ENCODE data around the gene PAIP2.

The PAIP2 gene

DNA sequence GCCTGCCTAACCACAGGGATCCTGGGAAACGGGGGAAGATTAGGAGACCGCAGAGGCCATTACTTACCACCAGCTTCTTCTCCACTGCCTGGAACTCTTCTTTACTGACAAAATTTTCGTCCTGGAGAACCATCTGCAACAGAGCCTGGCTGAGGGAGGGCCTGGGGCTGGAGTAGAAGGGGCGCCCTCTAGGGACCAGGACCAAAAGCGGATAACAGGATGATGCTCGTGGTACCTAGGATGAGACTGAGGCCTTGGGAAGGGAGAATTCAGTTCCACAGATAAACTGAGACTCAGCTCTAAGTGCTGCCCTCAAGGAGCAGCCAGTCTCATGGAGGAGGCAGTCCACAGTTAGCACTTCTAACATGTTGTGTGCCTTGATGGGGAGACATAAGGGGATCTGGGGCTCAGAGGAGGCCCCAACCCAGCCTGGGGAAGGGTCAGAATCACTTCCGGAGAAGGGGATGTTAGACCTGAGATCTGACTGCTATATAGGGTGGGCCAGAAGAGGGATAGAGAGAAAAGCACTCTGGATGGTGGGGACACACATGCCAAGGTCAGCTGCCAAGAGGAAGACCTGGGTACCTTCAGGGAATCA lies 61.0 kb downstream of the PAIP2 start:
- no peak for DNase-seq (ENCODE audit: low spot score)
- H3K27ac ChIP-seq (replicated peaks; ENCODE audit: low read length) = no peak overlapping the region

DNA sequence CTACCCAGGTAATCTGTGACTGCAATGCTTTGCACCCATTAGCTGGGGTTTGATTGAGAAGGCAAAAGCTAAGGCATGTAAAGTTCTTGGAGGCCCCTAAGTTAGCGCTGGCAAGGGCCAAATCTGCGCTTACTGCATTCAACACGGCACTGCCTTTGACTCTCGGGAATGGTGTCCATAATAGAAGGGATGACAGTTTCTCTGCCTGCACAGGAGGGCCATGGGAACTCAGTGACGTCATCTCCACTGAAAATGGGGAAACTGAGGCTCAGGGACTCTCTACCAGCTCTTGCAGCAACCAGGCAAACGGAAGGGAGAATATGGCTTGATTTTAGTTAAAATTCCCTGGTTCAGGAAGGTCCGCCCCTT lies 61.7 kb downstream of the PAIP2 start:
- Histone ChIP-seq H3K4me2 (ENCODE audit: insufficient read depth, low read length, poor library complexity, severe bottlenecking) (peak overlapping the region; percentile 78), H3K27ac (replicated peaks; ENCODE audit: low read length) (peak overlapping the region; percentile 97), H3K18ac (ENCODE audit: low read length) (peak overlapping the region; percentile 50), H3K4me1 (ENCODE audit: control insufficient read depth in 2 of 2, insufficient read depth in 1 of 2, low read depth in 1 of 2, low read length in 2 of 2) (peaks cover 4 to 6% of the 10 kb centered on the region in 2 donors), H2AK5ac (ENCODE audit: low read depth, low read length) (no peak overlapping the region), H3K14ac (ENCODE audit: low read length) (no peak overlapping the region), H4K8ac (ENCODE audit: low read depth, low read length) (no peak overlapping the region), H2BK5ac (ENCODE audit: low read length) (peak overlapping the region; percentile 60), H3K9me3 (replicated peaks in 1 of 2; ENCODE audit: control insufficient read depth in 2 of 2, insufficient read depth in 1 of 2, low read depth in 1 of 2, low read length in 2 of 2) (no peaks in the 10 kb centered on the region), H2BK120ac (ENCODE audit: low read depth, low read length) (no peak overlapping the region), H3K23ac (ENCODE audit: low read depth, low read length, poor library complexity) (no peak overlapping the region), H3K4me3 (ENCODE audit: low read length in 2 of 2) (peak overlapping the region; percentile 53 to 83), H2AFZ (ENCODE audit: low read length) (peak overlapping the region; percentile 97), H3K4ac (ENCODE audit: low read length) (no peak overlapping the region), H2BK12ac (ENCODE audit: low read length) (no peak overlapping the region), H2BK15ac (ENCODE audit: low read length) (no peak overlapping the region), H4K91ac (ENCODE audit: low read depth, low read length, poor library complexity) (no peak overlapping the region), H3K9ac (ENCODE audit: low read depth, low read length, poor library complexity) (peak overlapping the region; percentile 82), H3K27me3 (ENCODE audit: control insufficient read depth in 3 of 3, insufficient read depth in 3 of 3, low read depth in 1 of 3, low read length in 3 of 3) (no peaks in the 10 kb centered on the region), H3K36me3 (replicated peaks in 1 of 2; ENCODE audit: control insufficient read depth in 2 of 2, insufficient read depth in 2 of 2, low read length in 2 of 2) (peaks cover 3 to 18% of the 10 kb centered on the region in 2 donors), H3K79me1 (ENCODE audit: low read depth, low read length) (no peaks in the 10 kb centered on the region)
- WGBS, 2 donors (ENCODE audit: extremely low coverage in 2 of 2, insufficient read length in 2 of 2, insufficient replicate concordance in 1 of 2) = no CpG with 5 or more reads among the region's 7 CpGs
- DNase-seq (ENCODE audit: low spot score) = no peak

More for the DNA sequence above, 61.0 kb downstream of the PAIP2 start:
- no peak overlapping the region for H4K91ac ChIP-seq (ENCODE audit: low read depth, low read length, poor library complexity)
- no peak overlapping the region for H3K23ac ChIP-seq (ENCODE audit: low read depth, low read length, poor library complexity)
- no peaks in the 10 kb centered on the region for H3K9me3 ChIP-seq (replicated peaks in 1 of 2; ENCODE audit: control insufficient read depth in 2 of 2, insufficient read depth in 1 of 2, low read depth in 1 of 2, low read length in 2 of 2)
- no peak overlapping the region for H2AK5ac ChIP-seq (ENCODE audit: low read depth, low read length)
- no peak overlapping the region for H2BK12ac ChIP-seq (ENCODE audit: low read length)
- no peak overlapping the region for H3K4ac ChIP-seq (ENCODE audit: low read length)
- H3K4me2 ChIP-seq (ENCODE audit: insufficient read depth, low read length, poor library complexity, severe bottlenecking) = no peak overlapping the region
- no peak overlapping the region for H2AFZ ChIP-seq (ENCODE audit: low read length)
- no peak overlapping the region for H2BK120ac ChIP-seq (ENCODE audit: low read depth, low read length)
- no peak overlapping the region for H3K18ac ChIP-seq (ENCODE audit: low read length)
- H4K8ac ChIP-seq (ENCODE audit: low read depth, low read length) = no peak overlapping the region
- no peak overlapping the region for H2BK5ac ChIP-seq (ENCODE audit: low read length)
- H3K9ac ChIP-seq (ENCODE audit: low read depth, low read length, poor library complexity) = no peak overlapping the region
- H3K14ac ChIP-seq (ENCODE audit: low read length) = no peak overlapping the region
- H3K4me1 ChIP-seq (ENCODE audit: control insufficient read depth in 2 of 2, insufficient read depth in 1 of 2, low read depth in 1 of 2, low read length in 2 of 2) = peaks cover 4 to 6% of the 10 kb centered on the region in 2 donors
- H3K27me3 ChIP-seq (ENCODE audit: control insufficient read depth in 3 of 3, insufficient read depth in 3 of 3, low read depth in 1 of 3, low read length in 3 of 3) = no peaks in the 10 kb centered on the region
- no peak overlapping the region for H3K4me3 ChIP-seq (ENCODE audit: low read length in 2 of 2)
- H3K79me1 ChIP-seq (ENCODE audit: low read depth, low read length) = no peaks in the 10 kb centered on the region
- WGBS, 2 donors (ENCODE audit: extremely low coverage in 2 of 2, insufficient read length in 2 of 2, insufficient replicate concordance in 1 of 2) = no CpG with 5 or more reads among the region's 7 CpGs
- no peak overlapping the region for H2BK15ac ChIP-seq (ENCODE audit: low read length)
- peaks cover 3 to 18% of the 10 kb centered on the region in 2 donors for H3K36me3 ChIP-seq (replicated peaks in 1 of 2; ENCODE audit: control insufficient read depth in 2 of 2, insufficient read depth in 2 of 2, low read length in 2 of 2)

DNA sequence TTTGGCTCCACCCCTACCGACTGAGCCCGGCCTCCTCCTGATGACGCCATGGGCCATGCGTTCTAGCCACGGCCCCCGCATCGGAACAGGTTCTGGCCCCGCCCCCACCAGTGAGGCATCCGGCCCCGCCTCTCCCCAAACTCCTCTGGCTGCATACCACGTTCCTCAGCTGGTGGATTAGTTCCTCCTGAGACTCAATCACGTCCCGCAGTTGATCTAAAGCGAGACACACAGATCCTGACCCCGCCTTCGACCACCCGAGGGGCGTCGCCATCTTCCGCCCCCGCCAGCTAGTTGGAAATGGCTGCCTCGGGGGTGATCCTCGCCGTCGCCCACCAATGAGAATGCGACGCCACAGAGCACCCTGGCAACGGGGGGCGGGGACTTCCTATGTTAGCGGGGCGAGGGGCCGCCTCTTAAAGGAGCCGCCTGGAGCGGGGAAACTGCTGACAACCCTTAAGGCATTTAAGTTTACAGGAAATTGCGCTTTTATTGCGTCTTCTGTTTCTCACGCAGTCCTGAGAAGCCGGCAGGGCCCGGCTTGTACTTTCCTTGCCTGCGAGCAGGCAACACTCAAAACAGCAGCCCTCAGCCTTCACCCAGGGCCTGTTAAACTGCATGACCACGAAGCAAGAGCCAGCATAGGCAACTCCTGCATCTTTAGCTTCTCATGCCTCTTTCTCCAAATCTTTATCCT lies 62.3 kb downstream of the PAIP2 start, which contains the start of gene SPATA24:
SPATA24 (minus strand) TSS at position 303 of the 697 bp plus-strand sequence; CDS start at position 274, 29 bp downstream.
- Histone ChIP-seq H2AK5ac (ENCODE audit: low read depth, low read length) (no peak within 1 kb of the TSS), H3K36me3 (replicated peaks in 1 of 2; ENCODE audit: control insufficient read depth in 2 of 2, insufficient read depth in 2 of 2, low read length in 2 of 2) (peaks cover 3 to 18% of the 10 kb centered on the region in 2 donors), H3K14ac (ENCODE audit: low read length) (no peak within 1 kb of the TSS), H3K27me3 (ENCODE audit: control insufficient read depth in 3 of 3, insufficient read depth in 3 of 3, low read depth in 1 of 3, low read length in 3 of 3) (no peaks in the 10 kb centered on the region), H3K9ac (ENCODE audit: low read depth, low read length, poor library complexity) (peak within 1 kb of the TSS; percentile 82), H2BK120ac (ENCODE audit: low read depth, low read length) (no peak within 1 kb of the TSS), H3K23ac (ENCODE audit: low read depth, low read length, poor library complexity) (no peak within 1 kb of the TSS), H3K9me3 (replicated peaks in 1 of 2; ENCODE audit: control insufficient read depth in 2 of 2, insufficient read depth in 1 of 2, low read depth in 1 of 2, low read length in 2 of 2) (no peaks in the 10 kb centered on the region), H2BK15ac (ENCODE audit: low read length) (no peak within 1 kb of the TSS), H3K79me1 (ENCODE audit: low read depth, low read length) (no peaks in the 10 kb centered on the region), H2AFZ (ENCODE audit: low read length) (peak within 1 kb of the TSS; percentile 97), H4K91ac (ENCODE audit: low read depth, low read length, poor library complexity) (no peak within 1 kb of the TSS), H3K4me3 (ENCODE audit: low read length in 2 of 2) (peak within 1 kb of the TSS; percentile 53 to 83), H3K4me2 (ENCODE audit: insufficient read depth, low read length, poor library complexity, severe bottlenecking) (peak within 1 kb of the TSS; percentile 78), H3K27ac (replicated peaks; ENCODE audit: low read length) (peak within 1 kb of the TSS; percentile 97), H2BK12ac (ENCODE audit: low read length) (no peak within 1 kb of the TSS), H4K8ac (ENCODE audit: low read depth, low read length) (no peak within 1 kb of the TSS), H2BK5ac (ENCODE audit: low read length) (peak within 1 kb of the TSS; percentile 60), H3K18ac (ENCODE audit: low read length) (peak within 1 kb of the TSS; percentile 96), H3K4ac (ENCODE audit: low read length) (no peak within 1 kb of the TSS), H3K4me1 (ENCODE audit: control insufficient read depth in 2 of 2, insufficient read depth in 1 of 2, low read depth in 1 of 2, low read length in 2 of 2) (peaks cover 4 to 6% of the 10 kb centered on the region in 2 donors)
- no CpG with 5 or more reads among the region's 41 CpGs for WGBS, 2 donors (ENCODE audit: extremely low coverage in 2 of 2, insufficient read length in 2 of 2, insufficient replicate concordance in 1 of 2)
- peak; percentile 93 for DNase-seq (ENCODE audit: low spot score)

DNA sequence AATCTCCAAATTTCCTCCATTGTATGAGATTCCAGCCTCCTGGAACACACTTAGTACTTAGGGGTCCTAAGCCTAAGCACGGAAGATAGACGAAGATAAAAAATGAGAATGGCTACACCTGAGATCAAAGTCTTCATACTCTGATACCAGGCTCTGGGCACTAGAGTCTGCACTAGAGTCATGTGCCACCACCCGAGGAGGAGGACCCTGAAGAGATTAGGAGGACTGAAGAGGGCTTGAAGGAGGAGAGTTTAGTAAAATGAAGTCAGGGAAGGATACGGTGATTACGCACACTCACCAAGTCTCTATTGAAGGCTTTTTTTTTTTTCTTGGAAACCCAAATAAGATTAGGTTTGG lies 62.8 kb downstream of the PAIP2 start:
- Histone ChIP-seq H3K79me1 (ENCODE audit: low read depth, low read length) (no peaks in the 10 kb centered on the region), H3K27ac (replicated peaks; ENCODE audit: low read length) (peak overlapping the region; percentile 45), H2AFZ (ENCODE audit: low read length) (peak overlapping the region; percentile 97), H3K23ac (ENCODE audit: low read depth, low read length, poor library complexity) (no peak overlapping the region), H2BK15ac (ENCODE audit: low read length) (no peak overlapping the region), H2AK5ac (ENCODE audit: low read depth, low read length) (no peak overlapping the region), H3K18ac (ENCODE audit: low read length) (no peak overlapping the region), H4K91ac (ENCODE audit: low read depth, low read length, poor library complexity) (no peak overlapping the region), H2BK12ac (ENCODE audit: low read length) (no peak overlapping the region), H2BK5ac (ENCODE audit: low read length) (no peak overlapping the region), H3K27me3 (ENCODE audit: control insufficient read depth in 3 of 3, insufficient read depth in 3 of 3, low read depth in 1 of 3, low read length in 3 of 3) (no peaks in the 10 kb centered on the region), H3K4me3 (ENCODE audit: low read length in 2 of 2) (peak overlapping the region in 1 of 2 donors; percentile 53), H4K8ac (ENCODE audit: low read depth, low read length) (no peak overlapping the region), H2BK120ac (ENCODE audit: low read depth, low read length) (no peak overlapping the region), H3K9ac (ENCODE audit: low read depth, low read length, poor library complexity) (no peak overlapping the region), H3K4me2 (ENCODE audit: insufficient read depth, low read length, poor library complexity, severe bottlenecking) (peak overlapping the region; percentile 48), H3K14ac (ENCODE audit: low read length) (no peak overlapping the region), H3K4me1 (ENCODE audit: control insufficient read depth in 2 of 2, insufficient read depth in 1 of 2, low read depth in 1 of 2, low read length in 2 of 2) (peaks cover 4 to 6% of the 10 kb centered on the region in 2 donors), H3K4ac (ENCODE audit: low read length) (no peak overlapping the region), H3K36me3 (replicated peaks in 1 of 2; ENCODE audit: control insufficient read depth in 2 of 2, insufficient read depth in 2 of 2, low read length in 2 of 2) (peaks cover 3 to 16% of the 10 kb centered on the region in 2 donors), H3K9me3 (replicated peaks in 1 of 2; ENCODE audit: control insufficient read depth in 2 of 2, insufficient read depth in 1 of 2, low read depth in 1 of 2, low read length in 2 of 2) (no peaks in the 10 kb centered on the region)
- WGBS, 2 donors (ENCODE audit: extremely low coverage in 2 of 2, insufficient read length in 2 of 2, insufficient replicate concordance in 1 of 2) = no CpG with 5 or more reads among the region's 5 CpGs
- no peak for DNase-seq (ENCODE audit: low spot score)
